IMR-90 (cell line): ENCODE data around the gene TRPC1.

Source experiments
- BHLHE40 ChIP-seq: fragments of 150-350 bp; IDR thresholded peaks from 2 replicates; pipeline ENCODE4 v1.6.1; 2016; ENCODE audit warnings: mild to moderate bottlenecking, low read depth, low read length
- CHD1 ChIP-seq: IDR thresholded peaks from 2 replicates; pipeline ENCODE4 v1.6.1; 2012; ENCODE audit warnings: low read depth, low read length, improper control_type of control experiment
- ELK1 ChIP-seq: fragments of 150-350 bp; IDR thresholded peaks from 2 replicates; pipeline ENCODE4 v1.6.1; 2016; ENCODE audit warnings: low read depth, mild to moderate bottlenecking, low read length, moderate library complexity, borderline replicate concordance
- POLR2A ChIP-seq: IDR thresholded peaks from 2 replicates; pipeline ENCODE4 v1.6.1; 2012; ENCODE audit warnings: mild to moderate bottlenecking, low read depth, low read length
- RAD21 ChIP-seq: IDR thresholded peaks from 2 replicates; pipeline ENCODE4 v1.6.1; 2012; ENCODE audit warnings: low read length, improper control_type of control experiment
- RCOR1 ChIP-seq: IDR thresholded peaks from 2 replicates; pipeline ENCODE4 v1.6.1; 2012; ENCODE audit warnings: mild to moderate bottlenecking, low read length, improper control_type of control experiment; ENCODE audit not compliant: insufficient replicate concordance
- TF ChIP-seq, protein P1 (sequence below): conservative IDR thresholded peaks from 2 replicates; pipeline ENCODE4 v1.5.1; 2012; ENCODE audit warnings: mild to moderate bottlenecking, low read depth, low read length, improper control_type of control experiment

DNA sequence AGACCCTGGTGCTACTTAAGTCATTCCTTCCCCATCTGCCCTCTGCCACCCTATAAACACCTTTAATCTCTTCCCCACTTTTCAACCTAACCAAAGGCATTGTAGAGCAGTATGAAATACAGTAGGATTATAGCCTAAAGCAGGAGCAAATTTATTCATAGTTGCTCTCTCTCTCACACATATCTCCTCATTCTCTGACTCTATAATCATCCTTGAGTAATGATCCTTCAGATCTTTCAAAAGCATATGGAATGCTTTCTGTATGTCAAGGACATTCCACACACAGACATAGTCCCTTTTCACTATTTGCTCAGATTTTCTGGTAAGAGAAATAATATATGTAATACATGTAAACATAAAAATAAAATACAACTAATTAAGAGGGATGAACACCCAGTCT lies 54.1 kb downstream of the TRPC1 start:
- TF ChIP-seq ELK1 = no peak
- no peak for TF ChIP-seq RAD21
- no peak for TF ChIP-seq CHD1
- TF ChIP-seq, protein P1, sequence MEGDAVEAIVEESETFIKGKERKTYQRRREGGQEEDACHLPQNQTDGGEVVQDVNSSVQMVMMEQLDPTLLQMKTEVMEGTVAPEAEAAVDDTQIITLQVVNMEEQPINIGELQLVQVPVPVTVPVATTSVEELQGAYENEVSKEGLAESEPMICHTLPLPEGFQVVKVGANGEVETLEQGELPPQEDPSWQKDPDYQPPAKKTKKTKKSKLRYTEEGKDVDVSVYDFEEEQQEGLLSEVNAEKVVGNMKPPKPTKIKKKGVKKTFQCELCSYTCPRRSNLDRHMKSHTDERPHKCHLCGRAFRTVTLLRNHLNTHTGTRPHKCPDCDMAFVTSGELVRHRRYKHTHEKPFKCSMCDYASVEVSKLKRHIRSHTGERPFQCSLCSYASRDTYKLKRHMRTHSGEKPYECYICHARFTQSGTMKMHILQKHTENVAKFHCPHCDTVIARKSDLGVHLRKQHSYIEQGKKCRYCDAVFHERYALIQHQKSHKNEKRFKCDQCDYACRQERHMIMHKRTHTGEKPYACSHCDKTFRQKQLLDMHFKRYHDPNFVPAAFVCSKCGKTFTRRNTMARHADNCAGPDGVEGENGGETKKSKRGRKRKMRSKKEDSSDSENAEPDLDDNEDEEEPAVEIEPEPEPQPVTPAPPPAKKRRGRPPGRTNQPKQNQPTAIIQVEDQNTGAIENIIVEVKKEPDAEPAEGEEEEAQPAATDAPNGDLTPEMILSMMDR = no peak
- TF ChIP-seq POLR2A = no peak
- TF ChIP-seq BHLHE40 = no peak
- no peak for TF ChIP-seq RCOR1
